Neutrophil (primary cell): ENCODE data around the gene ADD2.

Experiments used
- H3K27ac ChIP-seq: fragments of 200-600 bp; sonication (generic); 2 replicates; pipeline ENCODE4 v1.5.1; 2016; ENCODE audit warnings: mild to moderate bottlenecking, moderate library complexity
- H3K27me3 ChIP-seq: fragments of 200-600 bp; sonication (generic); 2 replicates; pipeline ENCODE4 v1.6.0; 2016; ENCODE audit warnings: mild to moderate bottlenecking
- H3K36me3 ChIP-seq: fragments of 200-600 bp; sonication (generic); 2 replicates; pipeline ENCODE4 v1.5.1; 2017
- H3K4me1 ChIP-seq, 2 experiments: fragments of 200-600 bp in 1 of 2; sonication (generic) in 1 of 2; 1 replicate in 1 of 2; 2 replicates in 1 of 2; pipeline versions ENCODE4 v1.5.1 to v1.6.1; 2013 to 2016; ENCODE audit warnings: low read depth in 1 of 2, low read length in 1 of 2, mild to moderate bottlenecking in 1 of 2, moderate library complexity in 1 of 2; ENCODE audit not compliant: control insufficient read depth in 1 of 2, insufficient read depth in 1 of 2
- H3K4me3 ChIP-seq, 2 experiments: fragments of 200-600 bp in 1 of 2; sonication (generic) in 1 of 2; 1 replicate in 1 of 2; 2 replicates in 1 of 2; pipeline ENCODE4 v1.5.1; 2013 to 2016; ENCODE audit warnings: low read depth in 1 of 2, low read length in 1 of 2, mild to moderate bottlenecking in 1 of 2, moderate library complexity in 1 of 2
- H3K9me3 ChIP-seq: fragments of 200-600 bp; sonication (generic); 2 replicates; pipeline ENCODE4 v1.5.1; 2016
- TF ChIP-seq, protein P1 (sequence below): fragments of 200-600 bp; sonication (generic); IDR thresholded peaks from 2 replicates; pipeline ENCODE4 v1.5.1; 2016; ENCODE audit warnings: antibody characterized with exemption

The ADD2 gene

DNA sequence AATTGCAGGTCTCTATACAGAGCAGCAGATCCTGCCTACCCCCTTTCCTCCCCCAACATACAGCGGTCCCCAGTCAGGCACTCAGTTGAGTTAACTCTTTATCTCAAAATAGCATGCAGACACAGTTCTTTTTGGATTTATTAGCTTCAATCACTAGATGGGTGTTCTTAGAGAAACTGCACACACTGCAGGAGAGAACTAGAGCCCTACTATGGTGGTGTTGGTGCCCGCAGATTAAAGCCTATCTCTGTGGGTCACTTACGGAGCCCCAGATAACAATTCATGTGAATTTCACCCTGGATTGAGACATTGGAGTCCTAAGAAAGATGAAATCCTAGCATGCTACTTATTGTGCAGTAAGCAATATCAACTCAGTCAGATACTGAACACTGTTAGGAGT is 11.9 kb downstream of the ADD2 start:
- Histone ChIP-seq H3K9me3 (no peaks in the 10 kb centered on the region), H3K4me3 (no peak overlapping the region), H3K27me3 (peaks cover 79% of the 10 kb centered on the region), H3K27ac (no peak overlapping the region), H3K4me1 (no peaks in the 10 kb centered on the region), H3K36me3 (no peaks in the 10 kb centered on the region)
- TF ChIP-seq, protein P1, sequence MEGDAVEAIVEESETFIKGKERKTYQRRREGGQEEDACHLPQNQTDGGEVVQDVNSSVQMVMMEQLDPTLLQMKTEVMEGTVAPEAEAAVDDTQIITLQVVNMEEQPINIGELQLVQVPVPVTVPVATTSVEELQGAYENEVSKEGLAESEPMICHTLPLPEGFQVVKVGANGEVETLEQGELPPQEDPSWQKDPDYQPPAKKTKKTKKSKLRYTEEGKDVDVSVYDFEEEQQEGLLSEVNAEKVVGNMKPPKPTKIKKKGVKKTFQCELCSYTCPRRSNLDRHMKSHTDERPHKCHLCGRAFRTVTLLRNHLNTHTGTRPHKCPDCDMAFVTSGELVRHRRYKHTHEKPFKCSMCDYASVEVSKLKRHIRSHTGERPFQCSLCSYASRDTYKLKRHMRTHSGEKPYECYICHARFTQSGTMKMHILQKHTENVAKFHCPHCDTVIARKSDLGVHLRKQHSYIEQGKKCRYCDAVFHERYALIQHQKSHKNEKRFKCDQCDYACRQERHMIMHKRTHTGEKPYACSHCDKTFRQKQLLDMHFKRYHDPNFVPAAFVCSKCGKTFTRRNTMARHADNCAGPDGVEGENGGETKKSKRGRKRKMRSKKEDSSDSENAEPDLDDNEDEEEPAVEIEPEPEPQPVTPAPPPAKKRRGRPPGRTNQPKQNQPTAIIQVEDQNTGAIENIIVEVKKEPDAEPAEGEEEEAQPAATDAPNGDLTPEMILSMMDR: no peak

- Histone ChIP-seq H3K27me3 (peaks cover 72% of the 10 kb centered on the region), H3K4me3 (no peak overlapping the region), H3K9me3 (no peaks in the 10 kb centered on the region), H3K27ac (no peak overlapping the region), H3K4me1 (no peaks in the 10 kb centered on the region), H3K36me3 (no peaks in the 10 kb centered on the region)
- TF ChIP-seq, protein P1: no peak
Observed at GRCh38 chr2:70753902-70754301, 14.1 kb downstream of the ADD2 start.

GRCh38 chr2:70753031-70753430 is 15.0 kb downstream of the ADD2 start:
- Histone ChIP-seq H3K27me3 (peaks cover 65% of the 10 kb centered on the region), H3K4me1 (no peaks in the 10 kb centered on the region), H3K9me3 (no peaks in the 10 kb centered on the region), H3K36me3 (no peaks in the 10 kb centered on the region), H3K27ac (no peak overlapping the region), H3K4me3 (no peak overlapping the region)
- TF ChIP-seq, protein P1: no peak

DNA sequence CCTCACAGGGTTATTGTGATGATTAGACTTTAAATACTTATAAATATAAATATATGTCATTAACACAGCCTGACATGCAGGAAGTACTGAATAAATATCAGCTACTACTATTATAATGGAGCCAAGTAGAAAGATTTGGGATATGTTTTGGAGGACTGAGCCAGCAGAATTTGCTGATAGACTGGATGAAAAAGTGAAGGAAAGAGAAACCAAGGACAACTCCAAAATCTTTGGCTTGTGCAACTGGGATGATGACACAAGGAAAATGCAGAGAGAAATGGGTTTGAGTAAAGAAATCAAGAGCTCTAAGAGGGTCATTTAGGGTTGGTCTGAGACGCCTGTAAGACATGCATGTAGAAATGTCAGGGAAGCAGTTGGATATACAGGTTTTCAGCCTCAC is 15.6 kb downstream of the ADD2 start:
- Histone ChIP-seq H3K27ac (no peak overlapping the region), H3K9me3 (no peaks in the 10 kb centered on the region), H3K36me3 (no peaks in the 10 kb centered on the region), H3K4me1 (no peaks in the 10 kb centered on the region), H3K27me3 (peaks cover 59% of the 10 kb centered on the region), H3K4me3 (no peak overlapping the region)
- TF ChIP-seq, protein P1: no peak

DNA sequence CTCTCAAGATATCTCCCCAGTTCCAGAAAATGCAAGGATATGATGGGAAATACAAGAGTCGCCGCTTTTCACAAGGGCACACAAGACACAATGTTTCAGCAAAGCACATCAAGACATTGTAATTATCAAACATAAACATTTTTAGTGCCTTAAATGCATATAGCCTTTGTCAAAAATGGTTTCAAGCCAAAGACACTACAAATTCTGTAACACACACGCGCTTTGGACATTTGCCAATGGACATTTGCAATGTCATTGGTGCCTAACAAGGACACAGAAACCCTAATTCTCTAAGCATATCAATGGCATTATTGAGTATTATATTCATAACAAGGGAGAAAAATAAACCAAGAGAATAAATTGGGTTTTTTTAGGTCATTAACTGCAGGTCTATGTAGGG is 16.1 kb downstream of the ADD2 start:
- Histone ChIP-seq H3K4me1 (no peaks in the 10 kb centered on the region), H3K36me3 (no peaks in the 10 kb centered on the region), H3K4me3 (no peak overlapping the region), H3K27ac (no peak overlapping the region), H3K9me3 (no peaks in the 10 kb centered on the region), H3K27me3 (peaks cover 54% of the 10 kb centered on the region)
- TF ChIP-seq, protein P1: no peak

DNA sequence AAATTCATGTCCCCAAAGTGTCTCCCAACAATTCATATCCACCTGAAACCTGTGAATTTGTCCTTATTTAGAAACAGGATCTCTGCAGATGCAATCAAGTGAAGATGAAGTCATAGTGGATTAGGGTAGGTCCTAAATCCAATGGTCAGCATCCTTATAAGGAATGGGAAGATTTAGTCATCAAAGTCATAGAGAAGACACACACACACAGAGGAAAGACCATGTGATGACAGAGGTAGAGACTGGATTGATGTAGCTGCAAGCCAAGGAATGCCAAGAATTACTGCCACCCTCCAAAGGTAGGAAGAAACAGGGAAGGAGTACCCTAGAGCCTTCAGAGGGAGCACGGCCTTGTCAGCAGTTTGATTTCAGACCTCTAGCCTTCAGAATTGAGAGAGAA is 17.7 kb downstream of the ADD2 start:
- TF ChIP-seq, protein P1: no peak
- Histone ChIP-seq H3K4me1 (no peaks in the 10 kb centered on the region), H3K27me3 (peaks cover 45% of the 10 kb centered on the region), H3K4me3 (no peak overlapping the region), H3K27ac (no peak overlapping the region), H3K36me3 (no peaks in the 10 kb centered on the region), H3K9me3 (no peaks in the 10 kb centered on the region)
